T-helper 1 cell (primary cell): ENCODE results near the gene PPP1R17.

Experiments
- DNase-seq, 5 donors: peaks; one replicate each; pipeline ENCODE4 v3.0.0-alpha.2; 2012 to 2020

The PPP1R17 gene

GRCh38 chr7:31702354-31702753, 15.3 kb downstream of the PPP1R17 start:
- no peak for DNase-seq

GRCh38 chr7:31705377-31705776, 18.4 kb downstream of the PPP1R17 start:
- no peak for DNase-seq

GRCh38 chr7:31707089-31707488, 20.1 kb downstream of the PPP1R17 start:
- DNase-seq, result no peak

- DNase-seq, result no peak
Measured at GRCh38 chr7:31710171-31710570, 23.2 kb downstream of the PPP1R17 start.

- no peak for DNase-seq
Measured at GRCh38 chr7:31716355-31716754, 29.3 kb downstream of the PPP1R17 start.

- no peak for DNase-seq
Measured at GRCh38 chr7:31720366-31720765, 33.4 kb downstream of the PPP1R17 start.

GRCh38 chr7:31724696-31725095, 37.7 kb downstream of the PPP1R17 start:
- no peak for DNase-seq

GRCh38 chr7:31729195-31729804, 42.3 kb downstream of the PPP1R17 start:
- no peak for DNase-seq

- no peak for DNase-seq
Measured at GRCh38 chr7:31734456-31734855, 47.4 kb downstream of the PPP1R17 start.

GRCh38 chr7:31735991-31736982, 49.3 kb downstream of the PPP1R17 start:
- DNase-seq, result peak in 1 of 5 donors; percentile 2

- DNase-seq, result no peak
Measured at GRCh38 chr7:31741852-31742251, 54.8 kb downstream of the PPP1R17 start.

- peak in 2 of 5 donors; percentile 1 to 18 for DNase-seq
Measured at GRCh38 chr7:31744294-31744874, 57.4 kb downstream of the PPP1R17 start.

- no peak for DNase-seq
Measured at GRCh38 chr7:31747553-31747952, 60.5 kb downstream of the PPP1R17 start.

GRCh38 chr7:31748084-31748483, 61.1 kb downstream of the PPP1R17 start:
- no peak for DNase-seq

GRCh38 chr7:31751726-31752125, 64.7 kb downstream of the PPP1R17 start:
- DNase-seq, result no peak
